Stimulated activated memory B cell treated with anti-CD40 and anti-IgM and Interleukin-4, amounts not matched to agents 10 μg/mL and 1 μg/mL and 100 μg/mL, for 72 hours (primary cell): ENCODE measurements around the gene ANKRD44.

Source experiments
- ATAC-seq: fragments of 150-1000 bp; cut with Tn5 transposase; 2 replicates; pipeline ENCODE4 v1.10.0; 2021
- H3K27ac Mint-ChIP-seq: one replicate; pipeline ENCODE4 v1.8.0; 2022; ENCODE audit warnings: mild to moderate bottlenecking, mixed read lengths
- H3K27me3 Mint-ChIP-seq: one replicate; pipeline ENCODE4 v1.8.0; 2022; ENCODE audit warnings: mixed read lengths
- H3K36me3 Mint-ChIP-seq: one replicate; pipeline ENCODE4 v1.8.0; 2022; ENCODE audit warnings: mixed read lengths
- H3K4me1 Mint-ChIP-seq: one replicate; pipeline ENCODE4 v1.8.0; 2022; ENCODE audit warnings: mixed read lengths
- H3K4me3 Mint-ChIP-seq: one replicate; pipeline ENCODE4 v1.8.0; 2022; ENCODE audit warnings: mild to moderate bottlenecking, moderate library complexity, mixed read lengths
- H3K9me3 Mint-ChIP-seq: one replicate; pipeline ENCODE4 v1.8.0; 2022; ENCODE audit warnings: mixed read lengths

The ANKRD44 gene

GRCh38 chr2:197208024-197208423 is 102.6 kb downstream of the ANKRD44 start:
- ATAC-seq, result no peak
- Mint-ChIP-seq H3K4me1 (peaks cover 89% of the 10 kb centered on the region), H3K27me3 (no peaks in the 10 kb centered on the region), H3K36me3 (peaks cover 23% of the 10 kb centered on the region), H3K27ac (peak overlapping the region; percentile 91), H3K4me3 (peak overlapping the region; percentile 71), H3K9me3 (no peaks in the 10 kb centered on the region)

GRCh38 chr2:197207598-197207997 is 103.0 kb downstream of the ANKRD44 start:
- Mint-ChIP-seq H3K27me3 (no peaks in the 10 kb centered on the region), H3K9me3 (no peaks in the 10 kb centered on the region), H3K27ac (peak overlapping the region; percentile 91), H3K4me3 (peak overlapping the region; percentile 71), H3K36me3 (peaks cover 25% of the 10 kb centered on the region), H3K4me1 (peaks cover 86% of the 10 kb centered on the region)
- no peak for ATAC-seq

GRCh38 chr2:197207106-197207505 is 103.5 kb downstream of the ANKRD44 start:
- Mint-ChIP-seq H3K36me3 (peaks cover 29% of the 10 kb centered on the region), H3K27me3 (no peaks in the 10 kb centered on the region), H3K4me1 (peaks cover 85% of the 10 kb centered on the region), H3K4me3 (peak overlapping the region; percentile 71), H3K27ac (peak overlapping the region; percentile 91), H3K9me3 (no peaks in the 10 kb centered on the region)
- no peak for ATAC-seq

- ATAC-seq, result peak; percentile 94
- H3K36me3 Mint-ChIP-seq, result peaks cover 28% of the 10 kb centered on the region
Measured at GRCh38 chr2:197205585-197206215, 104.9 kb downstream of the ANKRD44 start.

GRCh38 chr2:197204519-197205250 is 105.9 kb downstream of the ANKRD44 start:
- Mint-ChIP-seq H3K36me3 (peaks cover 24% of the 10 kb centered on the region), H3K9me3 (no peaks in the 10 kb centered on the region), H3K4me3 (no peak overlapping the region), H3K27me3 (no peaks in the 10 kb centered on the region), H3K4me1 (peaks cover 85% of the 10 kb centered on the region), H3K27ac (peak overlapping the region; percentile 91)
- ATAC-seq, result no peak

More at GRCh38 chr2:197205585-197206215, 104.9 kb downstream of the ANKRD44 start:
- H3K9me3 Mint-ChIP-seq, result no peaks in the 10 kb centered on the region
- peak overlapping the region; percentile 61 for H3K4me3 Mint-ChIP-seq
- peaks cover 85% of the 10 kb centered on the region for H3K4me1 Mint-ChIP-seq
- no peaks in the 10 kb centered on the region for H3K27me3 Mint-ChIP-seq
- peak overlapping the region; percentile 91 for H3K27ac Mint-ChIP-seq

- Mint-ChIP-seq H3K9me3 (no peaks in the 10 kb centered on the region), H3K4me1 (peaks cover 85% of the 10 kb centered on the region), H3K27ac (peak overlapping the region; percentile 79), H3K4me3 (no peak overlapping the region), H3K27me3 (no peaks in the 10 kb centered on the region), H3K36me3 (peaks cover 24% of the 10 kb centered on the region)
- no peak for ATAC-seq
Measured at GRCh38 chr2:197201874-197202273, 108.7 kb downstream of the ANKRD44 start.

- Mint-ChIP-seq H3K36me3 (peaks cover 19% of the 10 kb centered on the region), H3K4me3 (peak overlapping the region; percentile 28), H3K4me1 (peaks cover 85% of the 10 kb centered on the region), H3K9me3 (no peaks in the 10 kb centered on the region), H3K27ac (peak overlapping the region; percentile 79), H3K27me3 (no peaks in the 10 kb centered on the region)
- no peak for ATAC-seq
Measured at GRCh38 chr2:197200762-197201058, 109.9 kb downstream of the ANKRD44 start.

- Mint-ChIP-seq H3K9me3 (no peaks in the 10 kb centered on the region), H3K27me3 (no peaks in the 10 kb centered on the region), H3K4me3 (peak overlapping the region; percentile 28), H3K27ac (peak overlapping the region; percentile 79), H3K4me1 (peaks cover 85% of the 10 kb centered on the region), H3K36me3 (peaks cover 19% of the 10 kb centered on the region)
- no peak for ATAC-seq
Measured at GRCh38 chr2:197200051-197200761, 110.4 kb downstream of the ANKRD44 start.

- H3K27me3 Mint-ChIP-seq, result no peaks in the 10 kb centered on the region
- H3K27ac Mint-ChIP-seq, result peak overlapping the region; percentile 79
- H3K36me3 Mint-ChIP-seq, result peaks cover 29% of the 10 kb centered on the region
- peaks cover 84% of the 10 kb centered on the region for H3K4me1 Mint-ChIP-seq
- no peaks in the 10 kb centered on the region for H3K9me3 Mint-ChIP-seq
- H3K4me3 Mint-ChIP-seq, result peak overlapping the region; percentile 85
- ATAC-seq, result peak; percentile 100
Measured at GRCh38 chr2:197198890-197199289, 111.7 kb downstream of the ANKRD44 start.

DNA sequence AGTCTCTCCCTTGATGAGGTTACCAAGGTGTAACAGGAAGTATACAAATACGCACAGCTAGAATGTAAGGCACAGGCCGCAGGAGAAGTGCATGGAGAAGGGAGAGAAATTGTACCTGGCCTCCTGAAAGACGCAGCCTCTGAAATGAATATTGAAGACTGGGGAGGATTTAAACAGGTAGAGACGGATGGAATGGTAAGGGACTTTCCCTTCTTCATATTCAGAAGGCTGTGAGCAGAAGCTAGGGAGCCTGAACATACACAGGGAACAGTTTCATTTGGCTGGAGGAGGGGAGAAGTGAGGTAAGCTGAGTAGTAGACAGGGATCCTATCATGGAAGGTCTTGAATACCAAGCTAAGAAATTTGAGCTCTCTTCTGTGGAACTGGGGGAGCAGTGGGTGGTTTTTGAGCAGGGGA is 112.7 kb downstream of the ANKRD44 start:
- H3K36me3 Mint-ChIP-seq, result peaks cover 20% of the 10 kb centered on the region

DNA sequence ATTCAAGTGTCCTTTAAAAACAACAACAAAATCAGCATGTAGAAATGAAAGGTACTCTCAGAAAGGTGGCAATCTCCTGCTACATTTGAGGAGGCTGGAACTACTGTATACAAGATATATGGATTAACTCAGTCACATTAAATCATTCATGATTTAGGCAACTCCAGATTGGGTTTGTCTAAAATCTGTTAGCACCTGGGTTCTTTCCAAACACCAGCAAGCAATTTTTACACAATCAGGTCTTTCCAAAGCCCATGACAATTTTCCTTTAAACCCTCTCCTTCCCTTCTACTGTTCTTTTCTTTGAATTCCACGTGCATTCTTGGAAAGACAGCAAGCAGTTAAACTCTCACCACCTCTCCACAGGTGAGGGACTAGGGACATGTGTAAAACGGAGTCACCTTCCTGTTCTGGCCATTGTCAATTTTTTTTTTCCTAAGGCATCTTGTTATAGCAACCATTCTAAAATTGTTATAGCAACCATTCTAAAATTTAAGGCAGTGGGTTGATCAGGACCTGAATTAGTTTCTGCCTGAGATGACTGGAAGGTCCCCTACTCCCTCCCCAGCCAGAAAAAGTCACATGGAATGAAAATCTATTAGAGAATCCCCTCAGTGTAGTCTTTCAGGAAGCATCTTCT is 113.9 kb downstream of the ANKRD44 start:
- peak overlapping the region; percentile 79 for H3K27ac Mint-ChIP-seq
- no peaks in the 10 kb centered on the region for H3K27me3 Mint-ChIP-seq
- peaks cover 11% of the 10 kb centered on the region for H3K36me3 Mint-ChIP-seq
- no peaks in the 10 kb centered on the region for H3K9me3 Mint-ChIP-seq
- peak overlapping the region; percentile 11 for H3K4me3 Mint-ChIP-seq
- ATAC-seq, result no peak
- peaks cover 78% of the 10 kb centered on the region for H3K4me1 Mint-ChIP-seq

More for the DNA sequence above, 112.7 kb downstream of the ANKRD44 start:
- H3K4me3 Mint-ChIP-seq, result peak overlapping the region; percentile 85
- peaks cover 78% of the 10 kb centered on the region for H3K4me1 Mint-ChIP-seq
- no peak for ATAC-seq
- H3K9me3 Mint-ChIP-seq, result no peaks in the 10 kb centered on the region
- peak overlapping the region; percentile 79 for H3K27ac Mint-ChIP-seq
- H3K27me3 Mint-ChIP-seq, result no peaks in the 10 kb centered on the region

GRCh38 chr2:197195518-197195917 is 115.1 kb downstream of the ANKRD44 start:
- H3K36me3 Mint-ChIP-seq, result peaks cover 10% of the 10 kb centered on the region
- H3K4me3 Mint-ChIP-seq, result no peak overlapping the region
- ATAC-seq, result no peak
- H3K27me3 Mint-ChIP-seq, result no peaks in the 10 kb centered on the region
- H3K4me1 Mint-ChIP-seq, result peaks cover 78% of the 10 kb centered on the region
- peak overlapping the region; percentile 79 for H3K27ac Mint-ChIP-seq
- no peaks in the 10 kb centered on the region for H3K9me3 Mint-ChIP-seq

GRCh38 chr2:197191940-197192322 is 118.6 kb downstream of the ANKRD44 start:
- peak; percentile 80 for ATAC-seq
- Mint-ChIP-seq H3K27me3 (no peaks in the 10 kb centered on the region), H3K36me3 (peaks cover 20% of the 10 kb centered on the region), H3K9me3 (no peaks in the 10 kb centered on the region), H3K4me1 (peaks cover 77% of the 10 kb centered on the region), H3K4me3 (peak overlapping the region; percentile 36), H3K27ac (peak overlapping the region; percentile 79)

DNA sequence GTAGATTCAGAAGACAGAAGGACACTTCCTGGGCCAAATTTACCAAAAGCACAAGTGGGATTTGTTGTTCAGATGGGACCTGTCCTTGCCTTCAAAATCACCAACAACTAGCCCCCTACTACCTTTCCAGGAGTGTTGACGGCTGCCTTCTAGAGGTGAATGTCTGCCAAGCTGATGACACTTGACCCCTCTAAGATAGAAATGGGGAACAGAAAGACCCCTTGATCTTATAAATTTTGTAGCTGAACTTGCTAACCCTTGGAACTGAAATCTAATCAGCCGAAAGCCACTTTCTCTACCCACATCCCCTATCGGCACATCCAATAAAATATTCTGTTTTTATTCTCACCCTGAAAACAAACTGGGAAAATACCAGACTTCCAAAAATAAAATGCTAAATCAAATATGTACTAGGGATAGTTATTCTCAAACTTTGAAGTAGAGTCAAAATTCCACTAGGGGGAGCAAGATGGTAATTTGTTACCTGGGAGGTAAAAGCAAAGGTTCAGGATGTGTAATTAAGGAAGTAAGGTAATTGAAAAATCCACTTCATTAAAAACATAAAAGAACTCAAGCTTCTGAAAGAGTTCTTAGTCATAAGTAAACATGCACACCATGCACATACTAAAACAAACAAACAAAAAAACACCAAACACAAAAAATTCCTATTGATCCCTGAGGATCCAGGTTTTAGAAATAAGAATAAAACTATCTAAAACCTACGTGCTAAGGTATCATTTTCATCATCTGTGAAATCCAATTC is 119.2 kb downstream of the ANKRD44 start:
- ATAC-seq, result peak; percentile 71
- Mint-ChIP-seq H3K27me3 (no peaks in the 10 kb centered on the region), H3K27ac (peak overlapping the region; percentile 79), H3K4me1 (peaks cover 72% of the 10 kb centered on the region), H3K4me3 (peak overlapping the region; percentile 36), H3K36me3 (peaks cover 21% of the 10 kb centered on the region), H3K9me3 (no peaks in the 10 kb centered on the region)

GRCh38 chr2:197190100-197190432 is 120.5 kb downstream of the ANKRD44 start:
- Mint-ChIP-seq H3K27ac (no peak overlapping the region), H3K36me3 (peaks cover 31% of the 10 kb centered on the region), H3K4me3 (no peak overlapping the region), H3K4me1 (peaks cover 59% of the 10 kb centered on the region), H3K9me3 (no peaks in the 10 kb centered on the region), H3K27me3 (no peaks in the 10 kb centered on the region)
- ATAC-seq, result no peak
